Activated T-cell treated with anti-CD3 and anti-CD28 coated beads for 4 hours (primary cell): ENCODE measurements around the gene MAP3K4.

Experiments
- DNase-seq: peaks from one replicate; pipeline ENCODE4 v3.0.0-alpha.2; 2020

The MAP3K4 gene

DNA sequence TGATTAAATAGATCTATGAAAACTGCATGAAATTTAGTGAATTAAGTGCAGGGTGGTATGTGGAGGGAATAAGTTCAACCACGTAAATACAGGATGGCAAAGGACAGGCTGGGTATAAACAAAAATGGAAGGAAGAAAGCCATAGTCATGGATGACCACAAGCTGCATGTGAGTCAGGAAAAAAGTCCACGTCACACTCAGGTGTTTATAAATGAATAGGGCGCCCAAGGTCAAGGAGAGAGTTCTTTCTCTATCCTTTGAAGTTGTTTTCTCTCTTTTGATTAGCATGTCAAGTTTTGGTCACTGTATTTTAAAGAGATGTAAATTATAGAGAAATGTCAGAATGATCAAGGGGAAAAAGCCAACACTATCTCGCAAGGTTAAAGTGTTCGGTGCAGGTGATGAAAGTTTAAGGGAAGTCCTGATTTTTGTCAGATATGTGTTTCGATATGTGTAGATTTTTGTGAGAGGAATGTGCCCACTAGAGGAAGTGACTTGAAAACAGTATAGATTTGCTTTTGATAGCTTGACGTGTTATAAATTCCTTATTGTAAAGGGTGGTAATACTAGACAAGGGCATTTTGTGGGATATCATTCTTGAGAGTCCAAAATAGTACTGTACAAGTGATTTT lies 58.7 kb downstream of the MAP3K4 start:
- DNase-seq, result no peak

- no peak for DNase-seq
Measured at GRCh38 chr6:161053103-161053502, 61.5 kb downstream of the MAP3K4 start.

DNA sequence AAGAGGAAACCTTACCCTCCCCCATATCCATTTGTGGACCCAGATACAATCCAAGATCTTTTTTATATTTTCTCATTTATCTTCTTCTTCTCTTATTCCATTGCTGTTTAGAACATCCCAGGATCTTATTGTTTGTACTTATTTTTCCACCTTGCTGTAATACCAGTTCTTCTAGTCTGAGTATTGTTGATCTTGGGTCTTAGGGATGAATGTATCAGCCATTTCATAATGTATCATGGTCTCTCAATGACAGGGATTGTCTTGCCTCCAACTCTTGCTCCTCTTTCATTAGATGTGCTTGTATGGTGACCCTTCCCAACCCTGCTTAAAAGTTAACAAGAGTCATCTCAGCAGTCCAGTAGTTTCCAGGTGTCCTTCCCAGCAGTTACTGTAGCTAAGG lies 63.3 kb downstream of the MAP3K4 start:
- no peak for DNase-seq

DNA sequence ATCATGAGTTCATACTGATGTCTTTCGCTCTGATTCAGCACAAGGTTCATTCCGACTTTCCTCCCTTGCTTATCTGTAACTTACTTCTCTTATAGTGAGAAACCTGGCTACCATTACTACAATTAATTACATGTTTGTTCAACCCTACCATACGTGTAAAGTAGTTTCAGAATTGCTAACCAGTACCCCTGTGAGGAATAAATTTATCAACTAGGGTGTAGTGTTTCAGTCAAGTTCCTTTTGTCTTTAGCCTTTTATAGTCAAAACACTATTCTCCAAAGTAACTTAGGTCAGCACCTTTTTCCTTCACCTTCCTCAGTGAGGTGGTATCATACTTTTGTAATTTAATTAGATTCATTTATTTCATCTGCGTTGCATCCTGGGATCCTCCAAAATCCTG lies 64.9 kb downstream of the MAP3K4 start:
- no peak for DNase-seq

DNA sequence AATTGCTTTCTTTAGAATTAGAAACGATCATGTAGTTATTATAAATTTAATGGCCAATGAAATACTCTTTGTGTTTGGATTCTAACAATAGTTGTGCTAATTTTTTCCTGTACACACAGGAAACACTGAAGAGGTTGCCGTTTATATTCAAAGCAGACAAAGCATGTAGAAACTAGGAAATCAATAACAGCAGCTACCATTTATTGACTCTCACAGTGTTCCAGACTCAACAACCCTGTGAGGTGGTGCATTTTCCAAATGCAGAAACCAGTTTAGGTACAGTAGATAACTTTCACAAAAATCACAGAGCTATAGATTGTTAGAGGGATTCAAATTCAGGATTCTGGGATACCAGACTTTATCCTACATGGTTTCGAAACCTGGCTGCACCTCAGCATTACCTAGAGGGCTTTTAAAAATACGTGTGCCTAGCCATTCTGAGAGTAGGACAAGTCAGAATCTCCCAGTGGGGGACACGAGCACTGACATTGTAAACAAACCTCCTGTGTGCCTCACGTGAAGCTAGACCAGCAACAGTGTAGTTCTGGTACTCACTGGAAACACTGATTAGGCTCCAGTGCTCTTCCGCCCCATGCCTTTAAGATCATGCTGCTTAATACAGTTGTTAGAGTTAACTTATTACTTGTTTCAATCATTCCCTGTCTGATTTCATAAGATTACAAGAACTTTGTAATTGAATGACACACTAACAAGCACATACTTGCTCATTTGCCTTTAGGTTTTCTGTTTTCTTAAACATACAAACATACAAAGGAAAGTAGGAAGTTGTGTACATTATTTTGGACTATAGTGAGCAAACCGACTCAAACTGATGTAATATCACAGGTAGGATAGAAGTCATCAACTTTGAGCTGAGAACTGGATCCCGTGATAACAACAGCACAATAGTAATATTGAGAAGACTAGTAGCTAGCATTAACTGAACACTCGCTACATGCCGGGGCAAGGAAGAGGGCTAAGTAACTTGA lies 65.8 kb downstream of the MAP3K4 start:
- DNase-seq, result no peak

GRCh38 chr6:161058741-161059140 lies 67.2 kb downstream of the MAP3K4 start:
- DNase-seq, result no peak

- no peak for DNase-seq
Measured at GRCh38 chr6:161061576-161061975, 70.0 kb downstream of the MAP3K4 start.

DNA sequence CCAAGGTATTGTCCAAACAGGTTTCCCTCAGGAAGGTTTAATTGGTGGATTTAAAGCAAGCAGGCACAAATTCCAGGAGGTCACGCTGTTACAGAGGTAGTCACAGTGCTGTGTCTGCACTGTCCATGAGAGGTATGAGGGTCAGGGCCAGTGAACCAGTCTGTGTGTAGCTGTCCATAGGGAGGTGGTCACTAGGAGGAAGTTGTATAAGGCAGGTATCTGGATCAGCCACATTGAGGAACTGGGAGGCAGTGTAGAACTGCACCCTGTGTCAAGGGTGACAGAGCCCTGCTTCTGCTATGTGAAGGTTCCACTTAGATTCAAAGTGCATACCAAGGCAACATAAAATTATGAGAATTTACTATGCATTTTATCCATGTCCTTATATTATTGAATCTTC lies 73.3 kb downstream of the MAP3K4 start:
- no peak for DNase-seq

GRCh38 chr6:161066511-161066910 lies 74.9 kb downstream of the MAP3K4 start:
- DNase-seq, result no peak

DNA sequence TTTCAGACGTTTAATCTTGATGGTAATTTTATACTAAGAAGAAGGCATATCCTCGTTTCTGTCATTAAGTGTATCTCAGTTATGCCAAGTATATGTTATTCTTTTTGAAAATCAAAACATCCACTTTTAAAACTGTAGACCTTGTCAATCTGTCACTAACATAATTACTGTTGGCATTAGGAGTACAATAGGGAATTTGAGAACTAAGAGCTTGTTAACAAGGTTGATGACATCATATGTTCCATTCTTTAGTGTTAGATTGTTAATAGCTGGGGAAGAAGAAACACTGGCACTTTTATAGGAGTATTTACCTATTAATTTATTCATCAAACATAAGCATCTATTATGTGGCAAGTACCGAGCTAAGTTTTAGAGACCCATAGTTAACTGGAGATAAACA lies 76.2 kb downstream of the MAP3K4 start:
- no peak for DNase-seq

DNA sequence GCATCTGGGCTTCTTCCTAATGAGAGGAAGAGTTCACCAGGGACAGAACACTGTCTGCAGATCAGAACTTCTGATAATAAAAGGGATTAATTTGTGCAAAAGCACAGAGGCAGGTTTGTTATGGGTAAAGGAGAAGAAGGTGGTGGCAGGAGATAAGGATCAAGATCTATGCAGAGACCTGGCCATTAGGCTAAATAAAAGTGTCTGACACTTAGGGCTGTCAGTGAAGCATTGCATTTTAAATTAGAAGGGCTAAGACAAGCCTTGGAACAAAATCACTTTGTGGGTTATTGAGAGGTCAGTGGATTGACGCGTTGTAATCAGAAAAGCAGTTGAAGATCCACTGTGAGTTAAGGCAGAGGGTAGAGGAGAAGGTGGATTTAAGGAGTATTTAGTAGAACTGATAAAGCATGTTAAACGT lies 76.8 kb downstream of the MAP3K4 start:
- no peak for DNase-seq

- DNase-seq, result no peak
Measured at GRCh38 chr6:161073930-161074329, 82.4 kb downstream of the MAP3K4 start.

GRCh38 chr6:161074496-161075121 lies 83.0 kb downstream of the MAP3K4 start:
- DNase-seq, result no peak

DNA sequence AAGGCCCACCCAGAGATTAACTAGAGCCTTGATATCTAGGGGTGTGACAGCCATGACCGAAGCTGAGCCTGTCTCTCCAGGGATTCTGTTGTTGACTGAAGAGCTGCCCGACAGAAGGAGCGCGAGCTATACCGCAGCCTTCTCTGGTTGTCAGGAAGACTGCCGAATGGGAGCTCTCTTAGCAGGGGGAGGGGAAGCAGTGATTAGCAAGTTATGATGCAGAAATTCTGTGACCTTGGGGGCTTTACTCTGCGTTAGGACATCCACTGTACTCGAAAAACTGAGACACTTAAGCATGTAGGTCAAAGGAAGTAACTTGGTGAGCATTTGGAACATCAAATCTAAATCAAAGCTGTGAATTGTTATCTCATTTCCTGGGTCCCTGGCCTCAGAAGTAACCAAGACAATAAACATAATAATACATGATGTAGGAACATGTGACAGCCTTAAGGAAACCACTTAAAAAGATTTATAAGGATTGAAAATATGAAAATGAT lies 84.7 kb downstream of the MAP3K4 start:
- no peak for DNase-seq

DNA sequence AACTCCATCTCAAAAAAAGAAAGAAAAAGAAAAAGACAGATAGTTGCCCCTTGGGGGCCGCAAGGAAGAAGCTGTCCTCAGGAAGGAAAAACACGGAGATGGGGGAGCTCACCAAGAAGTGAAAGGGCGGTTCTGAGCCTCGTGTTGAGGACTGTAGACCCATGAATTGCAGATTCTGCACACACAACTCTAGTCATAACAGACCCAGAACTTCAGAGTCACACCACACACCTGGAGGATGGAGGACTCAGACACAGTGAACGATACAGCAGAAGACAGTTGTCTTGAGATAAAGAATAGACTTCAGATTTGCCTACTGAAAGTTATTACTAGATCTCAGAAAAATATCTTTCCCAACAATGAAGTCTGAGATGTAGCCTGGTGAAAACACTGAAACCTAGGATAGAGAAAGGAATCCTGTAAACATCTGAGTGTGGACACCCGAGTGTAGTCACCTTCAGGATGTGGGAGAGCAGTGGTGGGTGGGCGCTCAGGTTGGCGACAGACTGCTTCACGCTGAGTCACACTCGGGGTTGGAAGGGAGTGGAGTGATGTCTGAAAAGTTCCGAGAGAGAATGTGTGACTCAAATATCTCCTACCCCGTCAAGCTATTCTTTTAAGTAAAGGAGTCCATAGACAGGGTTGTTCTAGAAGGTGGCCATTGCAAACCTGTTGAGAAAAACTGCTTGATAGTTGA lies 88.1 kb downstream of the MAP3K4 start:
- DNase-seq, result peak; percentile 9

DNA sequence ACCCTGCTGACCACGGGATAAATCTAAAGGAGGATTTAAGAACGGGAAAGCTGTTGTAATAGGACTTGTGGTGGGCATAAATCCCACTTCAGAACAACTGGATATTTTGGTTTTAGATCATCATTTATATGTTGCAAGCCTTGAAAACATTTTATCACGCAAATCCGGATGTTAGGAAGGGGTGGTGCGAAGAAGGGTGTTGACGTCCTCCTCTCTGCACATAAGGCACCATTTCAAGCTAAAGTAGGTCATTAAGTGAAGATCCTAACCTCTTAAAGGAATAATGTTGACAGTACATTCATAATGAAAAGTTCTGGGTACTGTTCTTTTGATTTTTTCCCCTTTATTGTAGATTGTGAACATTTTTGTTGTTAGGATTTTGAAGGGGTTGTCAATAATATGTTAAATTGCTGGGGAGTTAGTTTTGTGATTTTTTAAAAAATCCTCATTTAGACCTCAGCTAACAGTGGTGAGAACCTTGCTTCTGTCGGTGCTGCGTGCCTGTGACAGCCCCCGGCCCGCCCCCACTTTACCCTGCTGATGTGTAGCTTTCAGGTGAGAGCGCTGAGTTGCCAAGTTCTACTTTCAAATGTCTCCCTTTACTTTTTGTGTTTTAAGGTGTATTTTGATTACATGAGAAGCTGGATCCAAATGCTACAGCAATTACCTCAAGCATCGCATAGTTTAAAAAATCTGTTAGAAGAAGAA lies 88.8 kb downstream of the MAP3K4 start:
- DNase-seq, result no peak

- no peak for DNase-seq
Measured at GRCh38 chr6:161082215-161082614, 90.6 kb downstream of the MAP3K4 start.

- DNase-seq, result no peak
Measured at GRCh38 chr6:161085246-161085645, 93.7 kb downstream of the MAP3K4 start.

- no peak for DNase-seq
Measured at GRCh38 chr6:161088676-161089328, 97.2 kb downstream of the MAP3K4 start.

- no peak for DNase-seq
Measured at GRCh38 chr6:161091151-161091550, 99.6 kb downstream of the MAP3K4 start.

- no peak for DNase-seq
Measured at GRCh38 chr6:161091972-161092701, 100.6 kb downstream of the MAP3K4 start.
